Measurements from ENCODE around the gene ORAI1. TPM values are rescaled to one million over a fixed set of nuclear protein-coding genes. Genes with fewer than 3 reads are reported as not detected.
"Not testable (repeated sequence)": the region's sequence is repeated elsewhere in the genome, so short reads cannot be mapped to it uniquely, and the experiment has no call there.

ORAI1 gene
- total RNA-seq, 2 donors from 2014 or later, result 13.7 to 15.5 TPM

- peak; percentile 60 for ATAC-seq
- intact Hi-C loops (cut with DNase I, micrococcal nuclease), result loop anchor here (10.0 kb wide), 2 partner anchors 118 to 178 kb away; no protein-coding TSS in a partner anchor
- peak; percentile 40 to 54 for DNase-seq
These were observed 46.7 kb downstream of the ORAI1 start for GRCh38 chr12:121673013-121673511.

DNA sequence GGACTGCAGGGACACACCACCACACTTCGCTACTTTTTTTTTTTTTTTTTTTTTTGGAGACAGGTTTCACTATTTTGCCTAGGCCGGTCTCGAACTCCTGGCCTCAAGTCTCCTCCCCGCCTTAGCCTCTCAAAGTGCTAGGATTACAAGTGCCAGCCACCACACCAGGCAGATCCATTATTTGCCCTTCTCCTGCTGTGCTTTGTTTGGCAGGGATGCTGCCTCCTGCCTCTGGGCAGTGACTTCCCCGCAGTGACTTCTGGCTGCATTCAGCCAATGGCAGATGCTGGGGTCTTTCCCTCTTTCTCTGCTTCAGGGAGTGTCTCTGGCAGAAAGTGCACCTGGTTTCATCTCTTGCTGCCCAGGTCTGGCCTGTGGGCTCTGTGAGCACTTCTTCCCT is 49.9 kb downstream of the ORAI1 start:
- ATAC-seq (no peak), DNase-seq (no peak)
- intact Hi-C loops (cut with DNase I, micrococcal nuclease), result loop anchor here (10.0 kb wide), 2 partner anchors 121 to 181 kb away; no protein-coding TSS in a partner anchor

GRCh38 chr12:121678305-121678704 is 52.0 kb downstream of the ORAI1 start:
- no peak for ATAC-seq
- intact Hi-C loops (cut with DNase I, micrococcal nuclease), result loop anchor here (10.0 kb wide), 2 partner anchors 124 to 184 kb away; no protein-coding TSS in a partner anchor
- DNase-seq, result no peak

- no peak for DNase-seq
- intact Hi-C loops (cut with DNase I, micrococcal nuclease), result loop anchor here (10.0 kb wide), 2 partner anchors 124 to 184 kb away; no protein-coding TSS in a partner anchor
- no peak for ATAC-seq
These were observed 52.5 kb downstream of the ORAI1 start for GRCh38 chr12:121678716-121679300.

DNA sequence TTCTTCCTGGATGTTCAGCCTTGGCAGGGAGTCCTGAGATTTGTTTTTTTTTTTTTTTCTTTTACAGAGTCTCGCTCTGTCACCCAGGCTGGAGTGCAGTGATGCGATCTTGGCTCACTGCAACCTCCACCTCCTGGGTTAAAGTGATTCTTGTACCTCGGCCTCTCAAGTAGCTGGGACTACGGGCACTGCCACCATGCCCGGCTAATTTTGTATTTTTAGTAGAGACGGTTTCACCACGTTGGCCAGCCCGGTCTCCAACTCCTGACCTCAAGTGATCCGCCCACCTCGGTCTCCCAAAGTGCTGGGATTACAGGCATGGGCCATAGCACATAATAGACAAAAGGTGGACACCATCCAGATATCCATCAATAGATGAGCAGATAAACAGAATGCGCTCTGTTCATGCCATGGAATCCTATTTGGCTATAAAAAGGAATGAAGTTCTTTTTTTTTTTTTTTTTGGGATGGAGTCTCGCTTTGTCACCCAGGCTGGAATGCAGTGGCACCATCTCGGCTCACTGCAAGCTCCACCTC is 53.4 kb downstream of the ORAI1 start:
- intact Hi-C loops (cut with DNase I, micrococcal nuclease), result loop anchor here (5.0 to 10.0 kb wide), 3 partner anchors 125 to 185 kb away; no protein-coding TSS in a partner anchor
- not testable (repeated sequence) for DNase-seq

GRCh38 chr12:121688966-121689365 is 62.6 kb downstream of the ORAI1 start:
- DNase-seq (no peak), ATAC-seq (no peak)
- intact Hi-C loops (cut with DNase I, micrococcal nuclease), result no loop called here

More for the DNA sequence above, 53.4 kb downstream of the ORAI1 start:
- ATAC-seq, result not testable (repeated sequence)

DNA sequence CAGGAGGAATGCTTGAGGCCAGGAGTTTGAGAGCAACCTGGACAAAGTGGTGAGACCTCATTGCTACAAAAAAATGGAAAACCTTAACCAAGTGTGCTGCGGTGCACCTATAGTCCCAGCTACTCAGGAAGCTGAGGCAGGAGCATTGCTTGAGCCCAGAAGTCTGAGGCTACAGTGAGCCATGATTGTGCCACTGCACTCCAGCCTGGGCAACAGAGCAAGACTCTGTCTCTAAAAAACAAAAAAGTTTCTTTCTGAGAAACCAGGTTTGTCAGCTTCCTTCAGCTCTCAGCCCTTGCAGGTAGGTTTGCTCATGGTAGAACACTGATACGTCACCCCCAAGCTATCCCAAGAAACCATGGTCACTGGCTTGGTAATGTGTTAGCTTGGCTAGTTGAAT is 63.1 kb downstream of the ORAI1 start:
- DNase-seq (no peak), ATAC-seq (no peak)
- intact Hi-C loops (cut with DNase I, micrococcal nuclease), result no loop called here

Other genes with a start within 250 kb of the ORAI1 start
- 10 to 100 TPM; 36.7 to 46.1 TPM for gene RNF34, start 226.4 kb upstream of the ORAI1 start, total RNA-seq
- 10 to 100 TPM; 14.1 to 17.3 TPM for gene KDM2B, start 45.5 kb upstream of the ORAI1 start, total RNA-seq
- gene MORN3, start 43.1 kb downstream of the ORAI1 start, total RNA-seq, result not detected
- gene TMEM120B, start 86.2 kb downstream of the ORAI1 start, total RNA-seq, result 1 to 10 TPM; 4.7 to 5.8 TPM
- 100 to 1,000 TPM in 1 of 2 donors, 10 to 100 TPM in 1; 60.3 to 148 TPM for gene RHOF, start 167.2 kb downstream of the ORAI1 start, total RNA-seq
- 10 to 100 TPM; 24.6 to 27.5 TPM for gene SETD1B, start 177.5 kb downstream of the ORAI1 start, total RNA-seq
- under 1 TPM in 1 of 2 donors, not detected in 1; 0.42 TPM for gene HPD, start 232.3 kb downstream of the ORAI1 start, total RNA-seq